Measurements from ENCODE around the gene HJV. TPM values are rescaled to one million over a fixed set of nuclear protein-coding genes. Genes with fewer than 3 reads are reported as not detected.

HJV gene
- total RNA-seq, 1 experiment from 2014 or later, result not detected

GRCh38 chr1:145995148-145995881, 26.2 kb downstream of the HJV start:
- intact Hi-C loops (cut with micrococcal nuclease), result no loop called here
- H3K9me2 ChIP-seq (replicated peaks; ENCODE audit: low read length), result no peaks in the 10 kb centered on the region
- peaks cover 34% of the 10 kb centered on the region for H4K20me1 ChIP-seq (ENCODE audit: low read length)
- DNase-seq (no peak), ATAC-seq (no peak)
- no peak for TF ChIP-seq EZH2phosphoT487 (IDR thresholded peaks at IDR 0.05; ENCODE audit: borderline replicate concordance, low read length)
- TF ChIP-seq EZH2 (IDR thresholded peaks at IDR 0.05; ENCODE audit: low read length, unreplicated experiment), result no peak
- TF ChIP-seq CTCF (conservative IDR thresholded peaks at IDR 0.05; ENCODE audit: low read depth, low read length), result no peak
- H3K9ac ChIP-seq (ENCODE audit: low read length), result peak overlapping the region; percentile 94
- peaks cover 9% of the 10 kb centered on the region for H3F3A ChIP-seq (ENCODE audit: low read length, unreplicated experiment)
- H3K4me2 ChIP-seq (ENCODE audit: low read length), result peak overlapping the region; percentile 98
- ChIA-PET POLR2A (ENCODE audit: unreplicated experiment) (no interaction called here), CTCF (no interaction called here)
- H3K9me3 ChIP-seq (ENCODE audit: low read length), result no peaks in the 10 kb centered on the region
- H3K36me3 ChIP-seq (ENCODE audit: low read depth, low read length), result peaks cover 34% of the 10 kb centered on the region
- peak overlapping the region; percentile 98; the same call in 1 of the 2 replicates for H2AFZ ChIP-seq (ENCODE audit: low read length)
- peaks cover 42% of the 10 kb centered on the region for H3K4me1 ChIP-seq (ENCODE audit: insufficient read depth, low read length)
- peaks cover 44% of the 10 kb centered on the region for H3K79me2 ChIP-seq (ENCODE audit: low read length)
- H3K27ac ChIP-seq (ENCODE audit: low read length), result peak overlapping the region; percentile 66; the same call in 1 of the 2 replicates
- H3K4me3 ChIP-seq (ENCODE audit: low read length), result peak overlapping the region; percentile 99
- no TSS peak for BruUV-seq (replicated peaks)
- no peaks in the 10 kb centered on the region for H3K27me3 ChIP-seq (ENCODE audit: low read length)

- intact Hi-C loops (cut with micrococcal nuclease), result no loop called here
- Histone ChIP-seq H3K79me2 (ENCODE audit: low read length) (peaks cover 44% of the 10 kb centered on the region), H3K27ac (ENCODE audit: low read length) (no peak overlapping the region), H3K27me3 (ENCODE audit: low read length) (no peaks in the 10 kb centered on the region), H4K20me1 (ENCODE audit: low read length) (peaks cover 34% of the 10 kb centered on the region), H3K9me3 (ENCODE audit: low read length) (no peaks in the 10 kb centered on the region), H3K4me3 (ENCODE audit: low read length) (peak overlapping the region; percentile 99), H3K4me1 (ENCODE audit: insufficient read depth, low read length) (peaks cover 38% of the 10 kb centered on the region), H2AFZ (ENCODE audit: low read length) (no peak overlapping the region), H3K36me3 (ENCODE audit: low read depth, low read length) (peaks cover 34% of the 10 kb centered on the region), H3K9me2 (replicated peaks; ENCODE audit: low read length) (no peaks in the 10 kb centered on the region), H3K4me2 (ENCODE audit: low read length) (peak overlapping the region; percentile 98), H3K9ac (ENCODE audit: low read length) (peak overlapping the region; percentile 94), H3F3A (ENCODE audit: low read length, unreplicated experiment) (peaks cover 9% of the 10 kb centered on the region)
- BruUV-seq (replicated peaks), result no TSS peak
- ChIA-PET CTCF (no interaction called here), POLR2A (ENCODE audit: unreplicated experiment) (no interaction called here)
- TF ChIP-seq CTCF (conservative IDR thresholded peaks at IDR 0.05; ENCODE audit: low read depth, low read length), result no peak
- TF ChIP-seq EZH2phosphoT487 (IDR thresholded peaks at IDR 0.05; ENCODE audit: borderline replicate concordance, low read length), result no peak
- TF ChIP-seq EZH2 (IDR thresholded peaks at IDR 0.05; ENCODE audit: low read length, unreplicated experiment), result no peak
- no peak for ATAC-seq
- no peak for DNase-seq
Observed at GRCh38 chr1:145994391-145995120, 27.0 kb downstream of the HJV start.
